Neural progenitor cell (in vitro differentiated cells): Measurements from ENCODE around the gene FBXW7. TPM values are rescaled to one million over a fixed set of nuclear protein-coding genes. Genes with fewer than 3 reads are reported as not detected.

Experiments
- DNase-seq: peaks from one replicate; pipeline ENCODE4 v3.0.0-alpha.2; 2016; ENCODE audit warnings: low spot score
- H2AFZ ChIP-seq: fragments of 200-600 bp; sonication (generic); replicated peaks from 2 replicates; pipeline ENCODE4 v1.6.1; 2016; ENCODE audit warnings: antibody characterized with exemption
- H3F3A ChIP-seq: fragments of 200-600 bp; sonication (generic); 2 replicates; pipeline ENCODE4 v1.6.1; 2016; ENCODE audit warnings: antibody characterized with exemption, low read depth
- H3K27ac ChIP-seq: fragments of 200-600 bp; sonication (generic); 2 replicates; pipeline ENCODE4 v1.5.1; 2016; ENCODE audit warnings: mild to moderate bottlenecking
- H3K27me3 ChIP-seq: fragments of 200-600 bp; sonication (generic); 2 replicates; pipeline ENCODE4 v1.6.1; 2016; ENCODE audit warnings: mild to moderate bottlenecking, moderate library complexity
- H3K36me3 ChIP-seq: fragments of 200-600 bp; sonication (generic); 2 replicates; pipeline ENCODE4 v1.5.1; 2016
- H3K4me1 ChIP-seq: fragments of 200-600 bp; sonication (generic); 2 replicates; pipeline ENCODE4 v1.6.1; 2016; ENCODE audit warnings: mixed run types
- H3K4me2 ChIP-seq: fragments of 200-600 bp; sonication (generic); 2 replicates; pipeline ENCODE4 v1.6.1; 2016
- H3K4me3 ChIP-seq: fragments of 200-600 bp; sonication (generic); 2 replicates; pipeline ENCODE4 v1.5.1; 2016
- H3K79me2 ChIP-seq: fragments of 200-600 bp; sonication (generic); 2 replicates; pipeline ENCODE4 v1.6.1; 2016; ENCODE audit warnings: low read depth
- H3K9ac ChIP-seq: fragments of 200-600 bp; sonication (generic); 2 replicates; pipeline ENCODE4 v1.6.1; 2016
- H3K9me3 ChIP-seq: fragments of 200-600 bp; sonication (generic); 2 replicates; pipeline ENCODE4 v1.5.1; 2016; ENCODE audit warnings: low read depth
- H4K20me1 ChIP-seq: fragments of 200-600 bp; sonication (generic); 2 replicates; pipeline ENCODE4 v1.6.1; 2016; ENCODE audit warnings: low read depth
- H3K27ac Mint-ChIP-seq: 3 replicates; pipeline ENCODE4 v1.8.0; 2021; ENCODE audit warnings: mixed read lengths
- H3K27me3 Mint-ChIP-seq: 2 replicates; pipeline ENCODE4 v1.8.0; 2022; ENCODE audit warnings: low read depth, mild to moderate bottlenecking, inconsistent platforms, moderate library complexity, mixed read lengths; ENCODE audit not compliant: insufficient read depth
- H3K36me3 Mint-ChIP-seq: 3 replicates; pipeline ENCODE4 v1.8.0; 2021; ENCODE audit warnings: mixed read lengths
- H3K4me1 Mint-ChIP-seq: 3 replicates; pipeline ENCODE4 v1.8.0; 2021; ENCODE audit warnings: mixed read lengths
- H3K4me3 Mint-ChIP-seq: 3 replicates; pipeline ENCODE4 v1.8.0; 2021; ENCODE audit warnings: mild to moderate bottlenecking, moderate library complexity, mixed read lengths
- H3K9me3 Mint-ChIP-seq: 3 replicates; pipeline ENCODE4 v1.8.0; 2020; ENCODE audit warnings: mixed read lengths
- EZH2 ChIP-seq: fragments of 200-600 bp; sonication (generic); IDR thresholded peaks from 2 replicates; pipeline ENCODE4 v1.6.1; 2017; ENCODE audit warnings: antibody characterized with exemption, mild to moderate bottlenecking, moderate library complexity
- EZH2phosphoT487 ChIP-seq: fragments of 200-600 bp; sonication (generic); IDR thresholded peaks from 2 replicates; pipeline ENCODE4 v1.6.1; 2017; ENCODE audit warnings: antibody characterized with exemption
- total RNA-seq: library from RNA; depleted of rRNA; stranded (reverse); fragments of >200 nt; gene quantifications from 2 replicates; pipeline ENCODE4 v1.2.3, GENCODE V29; 2015; ENCODE audit warnings: low replicate concordance
- TF ChIP-seq, protein P1 (sequence below): fragments of 200-600 bp; sonication (generic); IDR thresholded peaks from 2 replicates; pipeline ENCODE4 v1.5.1; 2017; ENCODE audit warnings: antibody characterized with exemption, mild to moderate bottlenecking

Gene FBXW7
- total RNA-seq, 1 donor from 2014 or later, result 43.9 TPM

DNA sequence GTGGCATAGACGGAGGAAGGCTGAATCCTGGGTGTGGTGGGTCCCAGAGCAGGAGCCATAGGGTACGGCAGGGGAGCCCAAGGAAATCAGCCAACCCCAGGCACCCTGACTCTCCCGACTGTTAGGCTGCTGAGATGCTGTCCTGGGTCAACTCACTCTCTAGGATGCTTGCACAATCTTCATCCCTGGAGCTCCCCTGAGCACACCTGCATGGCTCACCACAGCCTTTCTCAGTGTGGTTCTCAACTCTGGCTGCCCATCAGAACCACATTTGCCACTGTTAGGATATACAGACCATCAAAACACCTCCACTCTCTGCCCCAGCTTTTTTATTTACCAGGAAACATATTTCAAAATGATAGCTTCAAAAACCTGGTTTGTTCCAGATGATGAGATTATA, 236.3 kb downstream of the FBXW7 start:
- H3K4me3 ChIP-seq, result no peak overlapping the region
- no peak for TF ChIP-seq EZH2phosphoT487
- TF ChIP-seq EZH2, result no peak
- H3K36me3 Mint-ChIP-seq, result no peaks in the 10 kb centered on the region
- no peaks in the 10 kb centered on the region for H4K20me1 ChIP-seq
- H3K4me2 ChIP-seq, result no peak overlapping the region
- no peaks in the 10 kb centered on the region for H3K9me3 ChIP-seq
- peaks cover 2% of the 10 kb centered on the region for H3K27me3 Mint-ChIP-seq
- no peak overlapping the region for H3K27ac ChIP-seq
- H3K4me1 ChIP-seq, result no peaks in the 10 kb centered on the region
- no peaks in the 10 kb centered on the region for H3F3A ChIP-seq
- no peak overlapping the region for H3K27ac Mint-ChIP-seq
- H3K4me3 Mint-ChIP-seq, result no peak overlapping the region
- H3K4me1 Mint-ChIP-seq, result peaks cover 6% of the 10 kb centered on the region
- no peaks in the 10 kb centered on the region for H3K36me3 ChIP-seq
- H3K27me3 ChIP-seq, result no peaks in the 10 kb centered on the region
- H3K9ac ChIP-seq, result no peak overlapping the region
- no peaks in the 10 kb centered on the region for H3K9me3 Mint-ChIP-seq
- no peaks in the 10 kb centered on the region for H3K79me2 ChIP-seq
- DNase-seq, result no peak
- no peak overlapping the region for H2AFZ ChIP-seq

DNA sequence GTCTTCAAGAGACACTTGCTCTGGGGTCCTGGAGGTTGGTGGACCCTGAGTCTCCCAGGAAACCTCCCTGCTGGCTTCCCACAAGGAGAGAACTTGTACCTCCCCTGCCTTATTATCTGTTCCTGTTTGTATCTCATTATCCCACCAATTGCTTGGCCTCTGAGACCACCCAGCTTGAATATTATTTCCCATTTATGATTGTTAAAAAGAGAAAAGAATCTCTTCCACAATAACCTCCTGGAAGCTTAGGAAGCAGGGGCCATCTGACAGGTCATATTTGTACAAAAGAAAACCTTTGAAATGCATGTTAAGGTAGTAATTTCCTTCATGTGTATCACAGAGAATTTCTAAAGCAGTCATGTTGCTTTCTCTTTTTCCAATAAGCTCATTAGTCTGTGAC, 239.5 kb downstream of the FBXW7 start:
- no peaks in the 10 kb centered on the region for H3K9me3 ChIP-seq
- H3K4me1 ChIP-seq, result no peaks in the 10 kb centered on the region
- Mint-ChIP-seq H3K4me1 (peaks cover 6% of the 10 kb centered on the region), H3K27me3 (peaks cover 2% of the 10 kb centered on the region), H3K9me3 (no peaks in the 10 kb centered on the region), H3K36me3 (no peaks in the 10 kb centered on the region), H3K27ac (no peak overlapping the region), H3K4me3 (no peak overlapping the region)
- TF ChIP-seq EZH2phosphoT487 (no peak), EZH2 (no peak)
- TF ChIP-seq, protein P1, sequence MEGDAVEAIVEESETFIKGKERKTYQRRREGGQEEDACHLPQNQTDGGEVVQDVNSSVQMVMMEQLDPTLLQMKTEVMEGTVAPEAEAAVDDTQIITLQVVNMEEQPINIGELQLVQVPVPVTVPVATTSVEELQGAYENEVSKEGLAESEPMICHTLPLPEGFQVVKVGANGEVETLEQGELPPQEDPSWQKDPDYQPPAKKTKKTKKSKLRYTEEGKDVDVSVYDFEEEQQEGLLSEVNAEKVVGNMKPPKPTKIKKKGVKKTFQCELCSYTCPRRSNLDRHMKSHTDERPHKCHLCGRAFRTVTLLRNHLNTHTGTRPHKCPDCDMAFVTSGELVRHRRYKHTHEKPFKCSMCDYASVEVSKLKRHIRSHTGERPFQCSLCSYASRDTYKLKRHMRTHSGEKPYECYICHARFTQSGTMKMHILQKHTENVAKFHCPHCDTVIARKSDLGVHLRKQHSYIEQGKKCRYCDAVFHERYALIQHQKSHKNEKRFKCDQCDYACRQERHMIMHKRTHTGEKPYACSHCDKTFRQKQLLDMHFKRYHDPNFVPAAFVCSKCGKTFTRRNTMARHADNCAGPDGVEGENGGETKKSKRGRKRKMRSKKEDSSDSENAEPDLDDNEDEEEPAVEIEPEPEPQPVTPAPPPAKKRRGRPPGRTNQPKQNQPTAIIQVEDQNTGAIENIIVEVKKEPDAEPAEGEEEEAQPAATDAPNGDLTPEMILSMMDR, result no peak
- H3K27ac ChIP-seq, result no peak overlapping the region
- H4K20me1 ChIP-seq, result no peaks in the 10 kb centered on the region
- DNase-seq, result no peak
- no peak overlapping the region for H3K4me2 ChIP-seq
- no peak overlapping the region for H2AFZ ChIP-seq
- H3K27me3 ChIP-seq, result no peaks in the 10 kb centered on the region
- H3K9ac ChIP-seq, result no peak overlapping the region
- no peaks in the 10 kb centered on the region for H3F3A ChIP-seq
- H3K79me2 ChIP-seq, result no peaks in the 10 kb centered on the region
- H3K36me3 ChIP-seq, result no peaks in the 10 kb centered on the region
- no peak overlapping the region for H3K4me3 ChIP-seq

DNA sequence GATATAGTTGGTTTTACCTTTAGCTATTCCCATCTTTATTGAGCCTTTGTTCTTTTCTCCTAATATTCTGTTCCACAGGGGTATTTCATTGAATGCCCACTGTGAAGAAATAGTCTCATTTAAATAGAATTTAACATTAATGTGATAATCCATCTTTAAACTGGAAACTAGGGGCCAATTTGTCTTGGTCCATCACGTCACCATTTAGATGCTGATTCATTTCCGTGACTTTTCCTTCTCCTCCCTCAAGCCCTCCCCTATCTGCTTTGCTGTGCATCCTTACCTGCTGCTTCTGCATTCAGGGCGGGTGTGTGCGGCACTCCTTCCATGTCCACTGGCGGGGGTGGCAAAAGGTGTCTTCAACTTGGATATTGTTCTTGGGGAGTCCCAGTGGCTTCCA, 241.1 kb downstream of the FBXW7 start:
- Histone ChIP-seq H4K20me1 (no peaks in the 10 kb centered on the region), H3F3A (no peaks in the 10 kb centered on the region), H3K4me1 (no peaks in the 10 kb centered on the region), H3K27ac (no peak overlapping the region), H3K36me3 (no peaks in the 10 kb centered on the region), H3K27me3 (no peaks in the 10 kb centered on the region), H3K79me2 (no peaks in the 10 kb centered on the region), H2AFZ (no peak overlapping the region), H3K9ac (no peak overlapping the region), H3K9me3 (no peaks in the 10 kb centered on the region), H3K4me2 (no peak overlapping the region), H3K4me3 (no peak overlapping the region)
- Mint-ChIP-seq H3K36me3 (no peaks in the 10 kb centered on the region), H3K27me3 (peaks cover 2% of the 10 kb centered on the region), H3K27ac (no peak overlapping the region), H3K9me3 (no peaks in the 10 kb centered on the region), H3K4me1 (peaks cover 6% of the 10 kb centered on the region), H3K4me3 (no peak overlapping the region)
- TF ChIP-seq EZH2phosphoT487 (no peak), EZH2 (no peak)
- TF ChIP-seq, protein P1, result no peak
- DNase-seq, result no peak

DNA sequence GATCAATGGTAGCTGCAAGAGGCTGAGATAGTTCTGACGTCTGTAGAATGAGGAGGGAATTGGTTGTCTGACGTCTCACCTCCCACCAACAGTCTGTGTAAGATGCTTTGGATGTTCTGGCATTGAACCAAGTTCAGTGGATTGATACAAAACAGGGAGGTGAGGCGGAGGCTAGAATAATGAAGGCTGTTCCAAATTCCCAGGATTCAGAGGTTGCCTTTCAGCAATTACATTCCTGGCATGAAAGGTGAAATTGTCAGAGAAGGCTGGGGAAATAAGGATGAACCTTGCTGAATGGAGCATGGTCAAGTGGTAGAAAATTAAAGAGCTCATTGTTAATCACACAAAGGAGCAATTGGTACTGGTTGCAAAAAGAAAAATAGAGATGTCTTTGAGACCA, 241.6 kb downstream of the FBXW7 start:
- Histone ChIP-seq H3K27me3 (no peaks in the 10 kb centered on the region), H3K9ac (no peak overlapping the region), H3K27ac (no peak overlapping the region), H3K4me2 (no peak overlapping the region), H3K9me3 (no peaks in the 10 kb centered on the region), H3F3A (no peaks in the 10 kb centered on the region), H3K36me3 (no peaks in the 10 kb centered on the region), H3K4me1 (no peaks in the 10 kb centered on the region), H3K79me2 (no peaks in the 10 kb centered on the region), H2AFZ (no peak overlapping the region), H4K20me1 (no peaks in the 10 kb centered on the region), H3K4me3 (no peak overlapping the region)
- no peak overlapping the region for H3K4me3 Mint-ChIP-seq
- peaks cover 6% of the 10 kb centered on the region for H3K4me1 Mint-ChIP-seq
- DNase-seq, result no peak
- TF ChIP-seq, protein P1, result no peak
- no peak for TF ChIP-seq EZH2phosphoT487
- TF ChIP-seq EZH2, result no peak
- peaks cover 2% of the 10 kb centered on the region for H3K27me3 Mint-ChIP-seq
- H3K9me3 Mint-ChIP-seq, result no peaks in the 10 kb centered on the region
- H3K36me3 Mint-ChIP-seq, result no peaks in the 10 kb centered on the region
- no peak overlapping the region for H3K27ac Mint-ChIP-seq
